CD1c-positive myeloid dendritic cell (primary cell): ENCODE results near the gene NDUFS7.

Source experiments
- DNase-seq: peaks from one replicate; pipeline ENCODE4 v3.0.0-alpha.2; 2016; ENCODE audit errors: extremely low spot score

Gene NDUFS7

GRCh38 chr19:1400281-1401137 is 16.8 kb downstream of the NDUFS7 start:
- no peak for DNase-seq

- DNase-seq, result peak; percentile 37
Observed at GRCh38 chr19:1401138-1401888, 17.6 kb downstream of the NDUFS7 start, which contains the start of gene GAMT. TSS of gene GAMT (minus strand) at chr19:1401542. CDS start at chr19:1401476, 66 bp downstream.

GRCh38 chr19:1401889-1402217 is 18.1 kb downstream of the NDUFS7 start:
- no peak for DNase-seq

GRCh38 chr19:1402411-1403070 is 18.8 kb downstream of the NDUFS7 start:
- DNase-seq, result peak; percentile 31

- DNase-seq, result peak; percentile 100
Observed at GRCh38 chr19:1406774-1407527, 23.2 kb downstream of the NDUFS7 start.

GRCh38 chr19:1407528-1408299 is 24.0 kb downstream of the NDUFS7 start, which contains the start of gene DAZAP1:
TSS of gene DAZAP1 (plus strand) at chr19:1407586. CDS start at chr19:1407774, 188 bp downstream.
- peak; percentile 35 for DNase-seq

GRCh38 chr19:1408300-1409203 is 24.8 kb downstream of the NDUFS7 start:
- DNase-seq, result peak; percentile 48

GRCh38 chr19:1409204-1410005 is 25.7 kb downstream of the NDUFS7 start:
- DNase-seq, result no peak

- DNase-seq, result no peak
Observed at GRCh38 chr19:1410136-1410786, 26.6 kb downstream of the NDUFS7 start.

GRCh38 chr19:1410789-1411188 is 27.1 kb downstream of the NDUFS7 start:
- DNase-seq, result no peak

GRCh38 chr19:1411255-1412191 is 27.8 kb downstream of the NDUFS7 start:
- DNase-seq, result no peak

GRCh38 chr19:1412323-1412923 is 28.7 kb downstream of the NDUFS7 start:
- DNase-seq, result no peak

GRCh38 chr19:1412995-1413800 is 29.5 kb downstream of the NDUFS7 start:
- DNase-seq, result no peak

- no peak for DNase-seq
Observed at GRCh38 chr19:1416014-1416841, 32.5 kb downstream of the NDUFS7 start.

GRCh38 chr19:1417145-1417544 is 33.4 kb downstream of the NDUFS7 start:
- DNase-seq, result no peak
